DOHH2 (cell line): ENCODE measurements around the gene TFAM.

Experiments used
- H3F3A ChIP-seq: fragments of 200-600 bp; sonication (generic), shearing (Covaris generic); 2 replicates; pipeline ENCODE4 v1.6.0; 2016; ENCODE audit warnings: antibody characterized with exemption, mild to moderate bottlenecking; ENCODE audit not compliant: control insufficient read depth, insufficient read depth
- H3K27ac ChIP-seq: fragments of 200-600 bp; sonication (generic); 2 replicates; pipeline ENCODE4 v1.5.1; 2014; ENCODE audit warnings: low read depth, mild to moderate bottlenecking, low read length, moderate library complexity
- H3K27me3 ChIP-seq: fragments of 200-600 bp; sonication (generic); 2 replicates; pipeline ENCODE4 v1.6.1; 2014; ENCODE audit warnings: mild to moderate bottlenecking, low read length, mixed read lengths; ENCODE audit not compliant: control insufficient read depth
- H3K36me3 ChIP-seq: fragments of 200-600 bp; sonication (generic); 2 replicates; pipeline ENCODE4 v1.6.1; 2014; ENCODE audit warnings: mild to moderate bottlenecking, low read length, moderate library complexity, mixed read lengths; ENCODE audit not compliant: control insufficient read depth
- H3K4me1 ChIP-seq: fragments of 200-600 bp; sonication (generic); 2 replicates; pipeline ENCODE4 v1.6.1; 2014; ENCODE audit warnings: mild to moderate bottlenecking, low read length, mixed read lengths; ENCODE audit not compliant: control insufficient read depth
- H3K4me2 ChIP-seq: fragments of 200-600 bp; sonication (generic); 2 replicates; pipeline ENCODE4 v1.6.0; 2014; ENCODE audit warnings: mild to moderate bottlenecking, low read length, moderate library complexity
- H3K4me3 ChIP-seq: fragments of 200-600 bp; sonication (generic); 2 replicates; pipeline ENCODE4 v1.5.1; 2014; ENCODE audit warnings: mild to moderate bottlenecking, low read length, mixed read lengths
- H3K79me2 ChIP-seq: fragments of 200-600 bp; sonication (generic); 2 replicates; pipeline ENCODE4 v1.6.1; 2014; ENCODE audit warnings: mild to moderate bottlenecking, low read length, mixed read lengths; ENCODE audit not compliant: control insufficient read depth
- H3K9me2 ChIP-seq: fragments of 200-600 bp; sonication (generic); replicated peaks from 2 replicates; pipeline ENCODE4 v1.6.1; 2014; ENCODE audit warnings: mild to moderate bottlenecking, low read length, mixed read lengths; ENCODE audit not compliant: control insufficient read depth
- H3K9me3 ChIP-seq: fragments of 200-600 bp; sonication (generic); 2 replicates; pipeline ENCODE4 v1.6.1; 2014; ENCODE audit warnings: antibody characterized with exemption, low read length, mixed read lengths; ENCODE audit not compliant: control insufficient read depth, insufficient read depth
- H4K20me1 ChIP-seq: fragments of 200-600 bp; sonication (generic); 2 replicates; pipeline ENCODE4 v1.6.0; 2014; ENCODE audit warnings: low read depth, mild to moderate bottlenecking, antibody characterized with exemption, low read length, moderate library complexity; ENCODE audit not compliant: control insufficient read depth, insufficient read depth
- CTCF ChIP-seq: fragments of 200-600 bp; sonication (generic); IDR thresholded peaks from one replicate; pipeline ENCODE4 v1.5.1; 2014; ENCODE audit warnings: antibody characterized with exemption, mild to moderate bottlenecking, low read depth, low read length; ENCODE audit not compliant: poor library complexity, severe bottlenecking
- EZH2phosphoT487 ChIP-seq: fragments of 200-600 bp; sonication (generic); IDR thresholded peaks from 2 replicates; pipeline ENCODE4 v1.6.1; 2017; ENCODE audit warnings: borderline replicate concordance, mild to moderate bottlenecking, antibody characterized with exemption, low read length, moderate library complexity, mixed read lengths

TFAM gene

GRCh38 chr10:58399410-58399809, 14.2 kb downstream of the TFAM start:
- Histone ChIP-seq H3K4me1 (no peaks in the 10 kb centered on the region), H4K20me1 (no peaks in the 10 kb centered on the region; the same call in 1 of the 2 replicates), H3K27ac (no peak overlapping the region), H3K36me3 (peaks cover 41% of the 10 kb centered on the region), H3K9me2 (no peaks in the 10 kb centered on the region), H3F3A (no peaks in the 10 kb centered on the region), H3K79me2 (no peaks in the 10 kb centered on the region), H3K4me3 (no peak overlapping the region), H3K4me2 (no peak overlapping the region), H3K9me3 (no peaks in the 10 kb centered on the region), H3K27me3 (no peaks in the 10 kb centered on the region)
- no peak for TF ChIP-seq EZH2phosphoT487
- TF ChIP-seq CTCF, result no peak

GRCh38 chr10:58400609-58401008, 15.4 kb downstream of the TFAM start:
- H3K27ac ChIP-seq, result no peak overlapping the region
- no peak for TF ChIP-seq EZH2phosphoT487
- no peak for TF ChIP-seq CTCF
- H3F3A ChIP-seq, result no peaks in the 10 kb centered on the region
- H3K79me2 ChIP-seq, result no peaks in the 10 kb centered on the region
- peaks cover 30% of the 10 kb centered on the region for H3K36me3 ChIP-seq
- H3K4me3 ChIP-seq, result no peak overlapping the region
- H3K4me2 ChIP-seq, result no peak overlapping the region
- H3K9me3 ChIP-seq, result no peaks in the 10 kb centered on the region
- no peaks in the 10 kb centered on the region for H4K20me1 ChIP-seq
- H3K9me2 ChIP-seq, result no peaks in the 10 kb centered on the region
- H3K27me3 ChIP-seq, result no peaks in the 10 kb centered on the region
- H3K4me1 ChIP-seq, result no peaks in the 10 kb centered on the region

GRCh38 chr10:58404001-58404400, 18.8 kb downstream of the TFAM start:
- no peak overlapping the region for H3K4me2 ChIP-seq
- no peak for TF ChIP-seq CTCF
- no peak for TF ChIP-seq EZH2phosphoT487
- no peaks in the 10 kb centered on the region for H3K9me2 ChIP-seq
- peaks cover 3% of the 10 kb centered on the region; the same call in 1 of the 2 replicates for H3K36me3 ChIP-seq
- H3K4me3 ChIP-seq, result no peak overlapping the region
- H3K79me2 ChIP-seq, result no peaks in the 10 kb centered on the region
- no peaks in the 10 kb centered on the region for H3K4me1 ChIP-seq
- no peak overlapping the region for H3K27ac ChIP-seq
- no peaks in the 10 kb centered on the region for H3K9me3 ChIP-seq
- H4K20me1 ChIP-seq, result no peaks in the 10 kb centered on the region
- H3F3A ChIP-seq, result no peaks in the 10 kb centered on the region
- no peaks in the 10 kb centered on the region for H3K27me3 ChIP-seq
